Activated CD4-positive, alpha-beta T cell treated with anti-CD3 and anti-CD28 coated beads, Interleukin-2, amount 50 U/mL, for 48 hours (primary cell): ENCODE measurements around the gene ATF4.

Experiments
- DNase-seq, 2 experiments: peaks; one replicate each; pipeline ENCODE4 v3.0.0-alpha.2; 2020

ATF4 gene

DNA sequence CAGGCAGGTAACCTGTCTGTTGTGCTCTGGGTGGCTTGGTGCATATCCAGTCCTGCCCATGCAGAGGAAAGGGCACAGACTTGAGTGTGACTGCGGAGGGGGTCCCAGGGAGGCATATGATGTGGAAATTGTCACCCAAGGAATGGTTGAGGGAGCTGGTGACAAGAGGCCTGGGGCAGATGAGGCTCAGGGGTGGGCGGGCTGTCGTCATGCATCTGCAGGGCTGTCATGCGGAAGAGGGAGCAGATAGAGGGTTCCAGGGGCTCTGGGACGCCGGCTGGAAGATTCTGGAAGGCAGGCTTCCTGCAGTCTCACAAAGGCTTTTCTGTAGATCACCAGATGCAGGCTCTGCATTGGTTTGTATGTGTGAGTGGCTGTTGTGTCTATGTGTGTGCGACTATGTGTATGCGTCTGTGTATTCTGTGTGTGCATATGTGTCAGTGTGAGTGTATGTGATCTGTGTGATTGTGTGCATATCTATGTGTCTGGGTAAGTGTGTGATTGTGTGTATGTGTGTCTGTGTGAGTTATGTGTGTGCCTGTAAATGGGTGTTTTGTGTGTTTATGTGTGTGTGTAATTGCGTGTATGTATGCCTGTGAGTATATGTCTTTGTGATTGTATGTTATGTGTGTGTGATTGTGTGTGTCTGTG is 42.6 kb downstream of the ATF4 start:
- no peak for DNase-seq

DNA sequence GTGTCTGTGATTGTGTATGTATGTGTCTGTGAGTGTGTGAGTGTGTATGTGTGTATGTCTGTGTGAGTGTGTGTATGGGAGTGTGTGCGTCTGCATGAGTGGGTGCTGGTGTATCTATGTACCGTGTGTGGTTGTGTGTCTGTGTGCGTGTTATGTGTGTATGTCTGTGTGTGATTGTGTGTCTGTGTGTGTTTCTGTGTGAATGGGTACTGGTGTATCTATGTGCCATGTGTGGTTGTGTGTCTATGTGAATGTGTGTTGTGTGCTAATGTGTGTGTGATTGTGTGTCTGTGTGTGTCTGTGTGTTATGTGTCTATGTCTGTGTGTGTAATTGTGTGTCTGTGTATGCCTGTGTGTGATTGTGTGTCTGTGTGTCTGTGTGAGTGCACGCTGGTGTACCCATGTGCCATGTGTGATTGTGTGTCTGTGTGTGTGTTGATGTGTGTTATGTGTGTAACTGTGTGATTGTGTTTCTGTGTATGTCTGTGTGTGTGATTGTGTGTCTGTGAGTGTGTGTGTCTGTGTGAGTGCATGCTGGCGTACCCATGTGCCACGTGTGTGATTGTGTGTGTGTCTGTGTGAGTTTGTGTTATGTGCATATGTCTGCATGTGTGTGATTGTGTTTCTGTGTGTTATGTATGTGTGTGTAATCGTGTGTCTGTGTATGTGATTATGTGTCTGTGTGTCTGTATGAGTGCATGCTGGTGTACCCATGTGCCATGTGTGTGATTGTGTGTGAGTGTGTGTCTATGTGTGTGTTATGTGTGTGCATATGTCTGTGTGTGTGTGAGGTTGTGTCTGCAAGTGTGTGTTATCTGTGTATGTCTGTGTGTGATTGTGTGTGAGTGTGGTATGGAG is 43.4 kb downstream of the ATF4 start:
- DNase-seq = no peak

DNA sequence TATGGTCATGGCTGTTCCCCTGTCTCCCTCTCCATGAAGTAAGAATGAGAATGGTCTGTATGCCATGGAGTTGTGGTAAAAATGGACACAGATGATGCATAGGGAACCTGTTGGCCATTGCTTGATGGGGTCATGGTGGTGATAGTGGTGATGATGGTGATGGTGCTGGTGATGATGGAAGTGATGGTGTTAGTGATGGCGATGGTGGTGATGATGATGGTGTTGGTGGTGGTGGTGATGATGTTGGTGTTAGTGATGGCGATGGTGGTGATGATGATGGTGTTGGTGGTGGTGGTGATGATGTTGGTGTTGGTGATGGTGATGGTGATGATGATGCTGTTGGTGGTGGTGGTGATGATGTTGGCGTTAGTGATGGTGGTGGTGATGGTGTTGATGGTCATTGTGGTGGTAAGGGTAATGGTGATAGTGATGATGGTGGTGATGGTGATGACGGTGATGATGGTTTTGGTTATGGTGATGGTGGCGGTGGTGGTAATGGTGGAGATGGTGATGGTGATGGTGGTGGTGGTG is 45.1 kb downstream of the ATF4 start:
- no peak for DNase-seq

DNA sequence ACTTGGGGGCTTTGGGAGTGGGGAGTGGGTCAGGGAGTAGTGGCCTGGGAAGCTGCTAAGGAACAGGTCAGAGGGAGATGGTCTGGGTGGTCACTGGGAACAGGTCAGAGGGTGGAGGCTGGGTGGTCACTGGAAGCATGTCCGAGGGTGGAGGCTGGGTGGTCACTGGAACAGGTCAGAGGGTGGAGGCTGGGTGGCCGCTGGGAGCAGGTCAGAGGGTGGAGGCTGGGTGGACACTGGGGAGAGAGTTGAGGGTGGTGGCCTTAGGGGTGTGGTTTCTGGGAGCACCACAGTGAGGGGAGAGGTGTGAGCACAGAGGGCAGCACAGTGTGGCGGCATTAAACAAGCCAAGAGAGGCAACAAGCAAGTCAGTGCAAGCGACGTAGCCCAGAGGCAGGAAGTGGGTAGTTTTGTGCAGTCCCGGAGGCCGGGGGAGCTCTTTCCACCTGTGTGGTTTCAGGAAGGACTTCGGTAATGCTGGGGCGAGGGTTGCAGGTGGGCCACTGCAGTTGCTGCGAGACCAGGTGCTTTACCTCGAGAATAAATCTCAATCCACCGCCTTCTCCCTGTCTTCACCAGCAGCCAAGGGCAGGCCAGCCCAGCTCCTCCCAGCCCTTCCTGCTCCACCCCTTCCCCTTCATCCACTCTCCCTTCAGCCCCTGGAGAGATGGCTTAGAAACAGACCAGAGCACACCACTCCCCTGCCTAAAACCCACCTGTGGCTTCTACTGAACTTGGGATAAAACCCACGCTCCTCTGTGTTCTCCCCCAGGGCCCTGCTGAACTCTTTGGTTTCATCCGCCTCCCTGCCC is 47.0 kb downstream of the ATF4 start:
- DNase-seq = peak; percentile 28 to 33

DNA sequence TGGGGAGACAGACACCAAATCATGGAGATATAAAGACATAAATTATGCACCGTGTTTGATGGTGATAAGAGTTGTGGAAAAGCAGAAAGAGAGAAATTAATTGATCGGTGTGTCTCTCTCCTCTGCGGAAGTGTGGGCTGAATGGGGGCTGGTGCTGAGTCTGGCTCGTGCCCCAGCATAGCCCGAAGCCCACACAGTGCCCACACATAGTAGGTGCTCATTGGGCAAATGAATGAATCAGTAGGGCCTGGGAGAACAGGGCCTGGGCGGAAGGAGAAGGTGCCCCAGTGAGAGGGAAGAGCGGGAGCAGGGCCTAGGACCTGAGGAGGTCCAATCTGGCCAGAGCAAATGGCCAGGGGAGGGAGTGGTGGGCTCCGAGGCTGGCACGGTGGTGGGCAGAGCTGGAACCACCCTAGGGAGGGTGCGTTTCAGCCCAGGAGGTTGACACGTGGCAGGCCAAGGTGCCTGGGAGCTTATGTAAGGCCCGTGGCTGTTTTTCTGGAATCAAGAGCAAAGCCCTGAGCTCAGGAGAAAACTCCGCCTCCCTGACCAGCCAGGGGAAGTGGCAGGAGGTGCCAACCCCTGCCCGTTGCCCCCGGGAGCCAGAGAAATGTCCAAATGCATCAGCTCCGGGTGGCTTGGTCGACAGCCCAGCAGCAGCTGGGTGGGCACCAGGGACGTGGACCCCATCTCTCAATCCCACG is 48.1 kb downstream of the ATF4 start:
- DNase-seq = no peak

DNA sequence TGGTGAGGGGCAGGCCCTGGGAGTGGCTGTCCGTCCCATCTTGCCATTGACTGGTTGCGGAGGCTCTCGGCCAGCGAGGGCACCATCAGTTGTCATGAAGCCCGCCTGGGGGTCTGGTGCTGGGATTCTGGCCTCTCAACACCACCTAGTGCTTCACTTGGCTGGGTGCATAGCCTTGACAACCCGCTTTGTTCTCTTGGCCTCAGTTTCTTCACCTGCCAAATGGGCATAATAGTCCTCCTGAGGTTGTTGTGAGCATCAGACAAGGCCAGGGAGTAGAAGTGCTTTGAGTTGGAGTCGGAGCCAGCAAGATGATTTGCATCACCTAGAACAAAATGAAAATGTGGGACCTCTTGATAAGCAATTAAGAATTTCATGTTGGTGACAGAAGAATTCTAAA is 48.7 kb downstream of the ATF4 start:
- DNase-seq = no peak

DNA sequence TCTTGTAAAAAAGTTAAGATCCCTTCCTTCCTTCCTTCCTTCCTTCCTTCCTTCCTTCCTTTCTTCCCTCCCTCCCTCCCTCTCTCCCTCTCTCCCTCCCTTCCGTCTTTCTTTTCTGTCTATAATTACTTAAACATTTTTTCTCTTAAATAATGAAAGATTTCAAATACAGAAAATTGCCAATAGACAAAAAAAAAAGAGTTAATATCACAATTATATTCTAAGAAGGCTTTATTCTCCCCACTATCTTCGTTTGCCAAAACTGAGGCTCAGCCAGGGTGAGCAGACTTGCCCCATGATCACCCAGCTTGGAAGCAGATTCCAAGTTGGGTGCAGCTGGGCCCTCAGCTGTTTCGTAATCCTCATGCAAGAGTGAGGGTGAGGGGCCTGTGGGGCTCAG is 49.9 kb downstream of the ATF4 start:
- DNase-seq = no peak

DNA sequence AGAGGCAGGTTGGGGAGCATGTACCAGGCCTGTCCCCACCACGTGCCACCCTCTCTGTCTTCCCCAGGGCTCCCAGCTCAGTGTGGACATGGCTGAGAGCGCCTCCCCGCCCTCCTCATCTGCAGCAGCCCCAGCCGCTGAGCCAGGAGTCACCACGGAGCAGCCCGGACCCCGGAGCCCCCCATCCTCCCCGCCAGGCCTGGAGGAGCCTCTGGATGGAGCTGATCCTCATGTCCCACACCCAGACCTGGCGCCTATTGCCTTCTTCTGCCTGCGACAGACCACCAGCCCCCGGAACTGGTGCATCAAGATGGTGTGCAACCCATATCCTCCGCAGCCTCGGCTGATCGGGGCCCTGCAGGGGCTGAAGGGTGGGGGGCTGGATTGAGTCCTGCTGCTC is 50.3 kb downstream of the ATF4 start, which contains the start of gene CACNA1I:
TSS of gene CACNA1I (plus strand) at position 89 of the 400 bp plus-strand sequence. CDS start at position 89, 0 bp downstream.
- no peak for DNase-seq

DNA sequence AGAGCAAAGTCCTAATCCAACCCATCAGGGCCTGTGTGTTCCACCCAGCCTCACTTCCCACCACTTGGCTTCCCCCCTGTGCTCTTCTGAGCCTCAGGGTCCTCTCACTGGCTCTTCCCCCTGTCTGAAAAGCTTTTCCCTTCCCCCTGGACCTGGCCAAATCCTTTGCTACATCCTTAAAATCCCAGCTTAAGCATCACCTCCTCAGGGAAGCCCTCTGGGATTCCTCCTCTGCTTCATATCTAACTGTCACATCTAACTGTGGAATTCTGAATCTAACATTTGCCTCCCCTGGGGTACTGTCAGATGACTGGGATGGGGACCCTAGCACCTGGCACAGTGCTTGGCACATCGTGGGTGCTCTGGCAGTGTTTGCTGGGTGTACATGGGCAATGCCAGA is 51.2 kb downstream of the ATF4 start:
- DNase-seq = no peak
